COLO668 (cell line): Measurements from ENCODE around the gene CNPY4.

ENCODE experiments used
- DNase-seq: peaks from one replicate; lab custom pipeline; 2025; ENCODE audit not compliant: unreplicated experiment; lab: John Stamatoyannopoulos, UW

Gene CNPY4, protein sequence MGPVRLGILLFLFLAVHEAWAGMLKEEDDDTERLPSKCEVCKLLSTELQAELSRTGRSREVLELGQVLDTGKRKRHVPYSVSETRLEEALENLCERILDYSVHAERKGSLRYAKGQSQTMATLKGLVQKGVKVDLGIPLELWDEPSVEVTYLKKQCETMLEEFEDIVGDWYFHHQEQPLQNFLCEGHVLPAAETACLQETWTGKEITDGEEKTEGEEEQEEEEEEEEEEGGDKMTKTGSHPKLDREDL

GRCh38 chr7:100119072-100119969 lies at the start of gene CNPY4, which contains the start of gene TAF6:
TSS of gene CNPY4 (plus strand) at chr7:100119634. CDS start at chr7:100119745, 111 bp downstream.
TSS of gene TAF6 (minus strand) at chr7:100119358. CDS start at chr7:100114209, 5,149 bp downstream.
- DNase-seq = peak; percentile 95

GRCh38 chr7:100069991-100070390 lies 49.4 kb upstream of the CNPY4 start:
- no peak for DNase-seq

DNA sequence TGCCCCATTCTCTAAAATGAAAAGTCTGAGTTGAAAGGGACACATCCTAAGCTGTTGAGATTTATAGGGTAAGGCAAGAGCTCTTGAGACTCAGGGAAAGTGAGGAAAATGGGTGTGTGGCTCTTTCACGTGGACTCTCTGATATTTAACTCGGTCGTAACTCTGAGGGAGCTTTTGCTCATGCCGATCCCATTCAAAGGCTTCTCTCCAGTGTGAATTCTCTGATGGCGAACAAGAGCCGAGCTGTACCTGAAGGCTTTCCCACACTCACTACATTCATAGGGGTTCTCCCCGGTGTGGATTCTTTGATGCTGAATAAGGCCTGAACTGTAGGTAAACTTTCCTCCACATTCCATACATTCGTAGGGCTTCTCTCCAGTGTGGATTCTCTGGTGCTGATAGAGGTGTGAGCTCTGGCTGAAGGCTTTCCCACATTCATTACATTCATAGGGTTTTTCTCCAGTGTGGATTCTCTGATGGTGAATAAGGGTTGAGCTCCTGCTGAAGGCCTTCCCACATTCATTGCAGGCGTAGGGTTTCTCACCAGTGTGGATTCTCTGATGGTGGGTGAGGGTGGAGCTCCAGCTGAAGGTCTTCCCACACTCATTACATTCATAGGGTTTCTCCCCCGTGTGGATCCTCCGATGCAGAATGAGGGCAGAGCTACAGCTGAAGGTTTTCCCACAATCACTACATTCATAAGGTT lies 48.3 kb upstream of the CNPY4 start:
- no peak for DNase-seq

GRCh38 chr7:100072462-100072861 lies 47.0 kb upstream of the CNPY4 start:
- DNase-seq = no peak

GRCh38 chr7:100074841-100075240 lies 44.6 kb upstream of the CNPY4 start:
- DNase-seq = no peak

- DNase-seq = no peak
These were observed 44.0 kb upstream of the CNPY4 start for GRCh38 chr7:100075418-100075817.

- no peak for DNase-seq
These were observed 42.2 kb upstream of the CNPY4 start for GRCh38 chr7:100077205-100077604.

DNA sequence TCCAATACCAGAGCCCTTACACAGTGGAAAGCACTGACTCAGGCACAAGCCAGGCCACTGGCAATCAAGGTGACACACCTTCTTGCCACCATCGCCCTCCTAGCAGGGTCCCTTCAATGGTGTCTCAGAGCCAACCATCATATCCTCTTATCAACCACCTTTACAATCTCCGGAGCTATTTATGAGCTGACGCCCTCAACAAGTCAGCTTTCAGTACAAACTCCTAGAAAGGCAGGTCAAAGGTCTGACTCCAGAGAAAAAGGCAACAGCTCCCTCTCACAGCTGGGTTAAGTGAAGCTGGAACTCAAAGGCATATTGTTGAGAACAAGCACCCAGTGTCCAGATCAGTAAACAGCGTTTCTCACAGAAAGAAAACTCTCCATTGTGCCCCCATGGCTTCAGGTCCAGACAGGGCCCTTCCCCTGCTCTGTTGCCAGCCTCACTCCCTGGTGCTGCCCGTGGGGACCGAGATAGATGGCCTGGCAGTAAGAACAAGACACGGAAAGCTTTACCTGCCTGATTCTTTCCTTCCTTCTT lies 40.3 kb upstream of the CNPY4 start:
- no peak for DNase-seq

DNA sequence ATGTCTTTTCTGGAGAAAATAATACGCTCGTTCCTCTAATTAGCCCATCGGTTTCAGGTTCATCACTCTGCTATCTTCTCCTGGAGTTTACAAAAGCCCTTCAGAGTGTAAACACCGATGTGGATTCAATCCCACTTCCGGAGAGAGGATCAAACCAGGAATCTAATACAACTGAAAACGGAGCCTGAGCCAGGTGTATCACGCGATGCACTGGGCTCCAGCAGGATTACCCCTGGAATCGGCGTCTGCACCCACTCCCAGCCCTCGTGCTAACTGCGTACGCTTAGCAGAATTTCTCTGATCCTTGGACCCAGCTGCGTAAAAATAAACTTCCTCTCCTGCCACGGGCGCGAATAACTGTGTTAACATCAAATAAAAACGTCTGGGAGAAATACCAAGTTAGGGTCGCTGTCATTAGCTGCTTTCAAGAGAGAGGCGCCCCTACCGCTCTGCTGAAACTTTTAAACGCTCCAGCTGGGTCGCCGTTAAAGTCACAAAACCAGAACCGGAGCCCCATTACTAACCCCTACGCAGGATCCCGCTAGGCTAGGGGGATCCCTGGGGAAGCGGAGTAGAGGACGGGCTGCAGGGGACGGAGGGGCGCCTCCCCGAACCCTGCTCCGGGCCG lies 38.4 kb upstream of the CNPY4 start:
- DNase-seq = peak; percentile 56

GRCh38 chr7:100081535-100082102 lies 37.8 kb upstream of the CNPY4 start, which contains the start of gene ZNF3:
TSS of gene ZNF3 (minus strand) at chr7:100081723. CDS start at chr7:100077357, 4,366 bp downstream.
- DNase-seq = peak; percentile 98

DNA sequence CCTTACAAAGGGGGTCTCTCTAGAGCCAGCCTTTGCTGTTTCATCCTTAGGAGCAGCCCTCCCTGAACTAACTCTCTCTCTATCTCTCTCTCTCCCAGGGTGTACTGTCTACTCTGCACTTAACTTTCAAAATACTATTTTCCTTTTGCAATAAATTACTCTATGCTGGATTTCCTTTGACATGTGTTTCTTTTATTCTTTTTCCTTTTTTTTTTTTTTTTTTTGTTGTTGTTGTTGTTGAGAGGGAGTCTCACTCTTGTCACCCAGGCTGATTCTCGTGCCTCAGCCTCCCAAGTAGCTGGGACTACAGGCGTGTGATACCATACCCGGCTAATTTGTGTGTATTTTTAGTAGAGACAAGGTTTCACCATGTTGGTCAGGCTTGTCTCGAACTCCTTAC lies 36.5 kb upstream of the CNPY4 start:
- no peak for DNase-seq

- no peak for DNase-seq
These were observed 33.9 kb upstream of the CNPY4 start for GRCh38 chr7:100085515-100085914.

DNA sequence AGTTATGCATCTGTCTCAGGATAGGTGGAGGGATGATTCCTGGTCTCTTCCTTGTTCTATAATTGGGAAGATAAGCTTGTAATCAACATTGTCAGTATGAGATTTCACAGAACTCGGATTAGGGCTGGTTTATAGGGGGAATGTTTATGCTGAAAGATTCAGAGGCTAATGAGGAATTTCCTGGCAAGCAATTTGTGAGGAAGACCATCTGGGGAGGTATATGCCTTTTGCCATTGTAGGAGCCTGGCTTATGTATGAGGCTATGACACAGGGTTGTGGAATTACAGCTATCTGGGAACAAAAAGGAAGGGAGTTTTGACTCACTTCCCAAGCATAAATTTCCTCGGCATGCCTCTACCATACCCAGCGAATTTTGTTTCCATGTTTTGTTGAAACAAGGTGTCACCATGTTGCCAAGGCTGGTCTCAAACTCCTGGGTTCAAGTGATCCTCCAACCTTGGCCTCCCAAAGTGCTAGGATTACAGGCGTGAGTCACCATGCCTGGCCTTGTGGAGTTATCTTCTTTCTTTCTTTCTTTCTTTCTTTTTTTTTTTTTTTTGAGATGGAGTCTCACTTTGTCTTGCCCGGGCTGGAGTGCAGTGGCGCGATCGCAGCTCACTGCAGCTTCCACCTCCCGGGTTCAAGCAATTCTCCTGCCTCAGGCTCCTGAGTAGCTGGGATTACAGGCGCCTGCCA lies 32.2 kb upstream of the CNPY4 start:
- no peak for DNase-seq

DNA sequence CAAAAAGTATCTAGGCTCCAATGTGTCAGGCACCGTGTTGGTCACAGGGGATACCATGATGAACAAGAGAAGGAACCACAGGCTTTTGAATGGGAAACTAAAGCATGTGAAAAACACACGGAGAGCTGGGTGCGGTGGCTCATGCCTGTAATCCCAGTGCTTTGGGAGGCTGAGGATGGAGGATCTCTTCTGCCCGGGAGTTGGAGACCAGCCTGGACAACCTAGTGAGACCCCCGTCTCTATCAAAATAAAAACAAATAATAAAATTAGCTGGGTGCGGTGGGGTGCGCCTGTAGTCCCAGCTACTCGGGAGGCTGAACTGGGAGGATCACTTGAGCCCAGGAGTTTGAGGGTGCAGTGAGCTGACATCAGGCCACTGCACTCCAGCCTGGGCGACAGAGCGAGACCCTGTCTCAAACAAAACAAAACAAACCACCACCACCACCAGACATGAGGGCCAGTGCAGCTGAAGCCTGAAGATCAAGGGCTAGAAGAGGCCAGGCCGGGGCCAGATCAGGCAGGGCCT lies 31.3 kb upstream of the CNPY4 start:
- peak; percentile 36 for DNase-seq

DNA sequence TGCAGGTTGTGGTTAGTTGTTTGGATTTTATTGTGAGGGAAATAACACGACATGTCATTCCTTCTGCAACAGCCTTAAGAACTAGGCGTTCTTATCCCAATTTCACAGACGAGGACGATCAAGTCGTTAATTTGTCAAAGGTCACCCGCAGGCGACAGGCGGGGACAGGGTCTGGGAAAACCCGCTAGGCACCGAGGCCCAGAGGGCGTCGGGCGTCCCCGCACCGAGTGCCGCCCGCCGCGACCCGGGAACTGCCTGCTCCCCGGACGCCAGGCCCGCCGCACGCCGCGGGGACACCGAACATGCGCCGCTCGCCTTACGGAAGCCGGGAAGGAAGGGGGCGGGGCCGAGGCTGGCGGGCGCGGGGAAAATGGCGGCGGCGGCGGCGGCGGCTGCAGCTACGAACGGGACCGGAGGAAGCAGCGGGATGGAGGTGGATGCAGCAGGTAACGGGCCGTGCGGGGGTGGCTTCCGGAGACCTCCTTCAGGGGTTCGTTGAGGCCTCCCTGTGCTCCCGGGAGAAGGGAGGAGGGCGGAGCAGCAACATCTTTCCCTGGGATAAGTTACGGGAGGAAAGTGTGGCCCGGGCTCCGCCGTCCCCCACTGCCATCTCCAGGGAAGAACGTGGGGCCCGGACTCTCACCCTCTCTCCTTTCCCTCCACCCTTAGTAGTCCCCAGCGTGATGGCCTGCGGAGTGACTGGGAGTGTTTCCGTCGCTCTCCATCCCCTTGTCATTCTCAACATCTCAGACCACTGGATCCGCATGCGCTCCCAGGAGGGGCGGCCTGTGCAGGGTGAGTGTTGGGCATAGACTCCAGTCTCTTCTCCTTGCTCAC lies 30.6 kb upstream of the CNPY4 start, which contains the start of gene COPS6:
TSS of gene COPS6 (plus strand) at position 349 of the 837 bp plus-strand sequence. CDS start at position 371, 22 bp downstream.
- peak; percentile 90 for DNase-seq

DNA sequence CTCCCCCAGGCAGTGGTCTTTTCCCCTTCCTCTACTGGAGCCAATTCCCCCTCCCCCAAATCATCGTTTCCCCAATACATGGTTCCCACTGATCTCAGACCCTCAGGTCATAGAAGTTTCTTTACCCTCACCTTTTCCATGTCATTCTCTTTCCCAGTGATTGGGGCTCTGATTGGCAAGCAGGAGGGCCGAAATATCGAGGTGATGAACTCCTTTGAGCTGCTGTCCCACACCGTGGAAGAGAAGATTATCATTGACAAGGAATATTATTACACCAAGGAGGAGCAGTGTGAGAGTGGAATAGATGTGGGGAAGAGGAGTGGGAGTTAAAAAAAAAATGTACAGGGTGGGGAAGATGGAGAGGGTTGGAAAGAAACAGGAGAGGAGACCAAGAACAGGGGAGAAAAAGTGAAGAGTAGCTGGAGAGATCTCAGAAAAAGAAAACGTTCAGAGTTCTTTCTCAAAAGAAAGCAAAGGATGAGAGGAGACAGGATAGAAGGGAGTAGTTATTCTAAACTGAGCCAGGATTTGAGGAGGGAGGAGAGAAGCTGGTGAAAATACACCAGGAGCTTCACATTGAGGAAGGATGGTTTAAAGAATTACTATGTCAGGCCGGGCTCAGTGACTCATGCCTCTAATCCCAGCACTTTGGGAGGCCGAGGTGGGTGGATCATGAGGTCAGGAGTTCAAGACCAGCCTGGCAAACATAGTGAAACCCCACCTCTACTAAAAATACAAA lies 29.8 kb upstream of the CNPY4 start:
- DNase-seq = no peak

- DNase-seq = peak; percentile 30
These were observed 28.7 kb upstream of the CNPY4 start for GRCh38 chr7:100090527-100091410.
